ENCODE data around the gene SIRT6. TPM values are rescaled to one million over a fixed set of nuclear protein-coding genes. Genes with fewer than 3 reads are reported as not detected.
"Not testable (repeated sequence)": the region's sequence is repeated elsewhere in the genome, so short reads cannot be mapped to it uniquely, and the experiment has no call there.

The SIRT6 gene
- polyA plus RNA-seq, 3 donors: 0.57 to 50.3 (median 1.2) TPM

DNA sequence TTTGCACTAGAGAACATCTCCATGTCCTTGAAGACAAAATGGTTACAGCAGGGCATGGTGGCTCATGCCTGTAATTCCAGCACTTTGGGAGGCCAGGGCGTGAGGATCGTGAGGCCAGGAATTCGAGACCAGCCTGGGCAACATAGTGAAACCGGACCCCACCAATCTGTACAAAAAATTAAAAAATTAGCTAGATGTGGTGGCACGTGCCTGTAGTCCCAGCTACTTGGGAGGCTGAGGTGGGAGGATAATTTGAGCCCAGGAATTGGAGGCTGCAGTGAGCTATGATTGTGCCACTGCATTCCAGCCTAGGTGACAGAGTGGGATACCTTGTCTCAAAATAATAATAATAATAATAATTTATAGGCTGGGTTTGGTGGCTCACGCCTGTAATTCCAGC is 47.9 kb upstream of the SIRT6 start:
- not testable (repeated sequence) for H3K4me3 Mint-ChIP-seq

DNA sequence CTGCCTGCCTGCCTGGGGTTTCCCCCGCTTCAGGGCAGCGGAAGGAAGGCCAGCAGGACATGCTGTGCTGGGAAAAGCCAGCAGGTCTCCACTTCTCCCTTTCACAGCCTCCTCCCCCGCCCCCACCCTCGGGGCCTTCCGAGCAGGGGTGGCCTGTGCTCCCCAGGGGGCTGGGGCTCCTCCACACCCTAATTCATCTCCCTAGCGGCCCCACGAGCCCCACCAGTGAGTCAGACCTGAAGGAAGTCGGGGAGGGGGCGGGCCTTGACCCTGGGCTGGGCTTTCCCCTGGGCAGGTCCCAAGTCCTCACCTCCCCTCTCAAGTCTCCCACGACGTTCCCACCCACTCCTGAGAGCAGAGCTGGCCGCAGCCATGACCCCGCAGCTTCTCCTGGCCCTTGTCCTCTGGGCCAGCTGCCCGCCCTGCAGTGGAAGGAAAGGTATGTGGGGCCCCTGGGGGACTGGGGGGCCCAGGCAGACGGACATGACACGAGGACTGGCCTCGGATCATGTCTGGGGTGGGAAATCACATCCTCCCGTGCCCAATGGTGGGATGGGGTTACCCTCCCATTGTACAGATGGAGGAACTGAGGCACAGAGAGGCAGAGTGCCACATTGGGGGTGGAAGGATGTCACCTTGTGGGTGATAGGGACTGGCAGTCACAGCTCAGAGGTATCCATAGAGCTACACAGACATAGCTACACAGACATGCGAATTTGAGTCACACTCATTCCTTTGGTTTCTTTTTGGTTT is 47.0 kb upstream of the SIRT6 start, which contains the start of gene EBI3:
Gene EBI3 (plus strand): TSS at position 345 of the 753 bp plus-strand sequence. CDS start 28 bp downstream, at position 373.
- DNase-seq: peak; percentile 5 to 86 (median 15)
- Histone ChIP-seq H3K27me3 (ENCODE audit: control insufficient read depth in 2 of 2, insufficient read depth in 2 of 2, low read length in 2 of 2) (peaks cover 0 to 18% of the 10 kb centered on the region in 2 donors), H3K79me2 (ENCODE audit: insufficient read depth, low read length) (no peaks in the 10 kb centered on the region), H3K4me2 (replicated peaks; ENCODE audit: extremely low read depth, low read length, poor library complexity, severe bottlenecking) (no peak within 1 kb of the TSS), H3K9me3 (replicated peaks in 1 of 2; ENCODE audit: control insufficient read depth in 1 of 2, insufficient read depth in 1 of 2, low read length in 2 of 2) (no peaks in the 10 kb centered on the region), H4K20me1 (ENCODE audit: insufficient read depth, low read length) (no peaks in the 10 kb centered on the region), H3K4me1 (ENCODE audit: control insufficient read depth in 1 of 2, insufficient read depth in 2 of 2, low read length in 2 of 2) (peaks cover 0 to 6% of the 10 kb centered on the region in 2 donors), H3K36me3 (replicated peaks in 1 of 2; ENCODE audit: control insufficient read depth in 1 of 2, insufficient read depth in 2 of 2, low read length in 2 of 2) (no peaks in the 10 kb centered on the region), H3K9ac (ENCODE audit: insufficient read depth, low read length, poor library complexity, severe bottlenecking) (no peak within 1 kb of the TSS), H3K27ac (ENCODE audit: low read depth in 1 of 2, low read length in 2 of 2) (no peak within 1 kb of the TSS), H2AFZ (ENCODE audit: insufficient read depth, low read depth, low read length, poor library complexity, severe bottlenecking) (no peak within 1 kb of the TSS), H3K4me3 (replicated peaks in 1 of 3; ENCODE audit: low read depth in 2 of 3, low read length in 3 of 3) (no peak within 1 kb of the TSS)
- Mint-ChIP-seq H3K27me3 (ENCODE audit: low read depth in 3 of 3) (peaks cover 7 to 13% (median 8%) of the 10 kb centered on the region in 3 donors), H3K36me3 (no peaks in the 10 kb centered on the region), H3K27ac (no peak within 1 kb of the TSS), H3K4me1 (peaks cover 7% of the 10 kb centered on the region), H3K9me3 (peaks cover 0 to 4% (median 0%) of the 10 kb centered on the region in 7 donors), H3K4me3 (no peak within 1 kb of the TSS)
- 0% methylated on average over 2 of the region's 19 CpGs for WGBS (ENCODE audit: insufficient coverage)
- TF ChIP-seq, protein P1, sequence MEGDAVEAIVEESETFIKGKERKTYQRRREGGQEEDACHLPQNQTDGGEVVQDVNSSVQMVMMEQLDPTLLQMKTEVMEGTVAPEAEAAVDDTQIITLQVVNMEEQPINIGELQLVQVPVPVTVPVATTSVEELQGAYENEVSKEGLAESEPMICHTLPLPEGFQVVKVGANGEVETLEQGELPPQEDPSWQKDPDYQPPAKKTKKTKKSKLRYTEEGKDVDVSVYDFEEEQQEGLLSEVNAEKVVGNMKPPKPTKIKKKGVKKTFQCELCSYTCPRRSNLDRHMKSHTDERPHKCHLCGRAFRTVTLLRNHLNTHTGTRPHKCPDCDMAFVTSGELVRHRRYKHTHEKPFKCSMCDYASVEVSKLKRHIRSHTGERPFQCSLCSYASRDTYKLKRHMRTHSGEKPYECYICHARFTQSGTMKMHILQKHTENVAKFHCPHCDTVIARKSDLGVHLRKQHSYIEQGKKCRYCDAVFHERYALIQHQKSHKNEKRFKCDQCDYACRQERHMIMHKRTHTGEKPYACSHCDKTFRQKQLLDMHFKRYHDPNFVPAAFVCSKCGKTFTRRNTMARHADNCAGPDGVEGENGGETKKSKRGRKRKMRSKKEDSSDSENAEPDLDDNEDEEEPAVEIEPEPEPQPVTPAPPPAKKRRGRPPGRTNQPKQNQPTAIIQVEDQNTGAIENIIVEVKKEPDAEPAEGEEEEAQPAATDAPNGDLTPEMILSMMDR (IDR thresholded peaks at IDR 0.05): no peak
- intact Hi-C loops (cut with micrococcal nuclease): no loop called here

More for the DNA sequence above, 47.9 kb upstream of the SIRT6 start:
- H3K27ac Mint-ChIP-seq; H3K36me3 Mint-ChIP-seq; DNase-seq; H3K79me2 ChIP-seq (ENCODE audit: insufficient read depth, low read length); H3K9ac ChIP-seq (ENCODE audit: insufficient read depth, low read length, poor library complexity, severe bottlenecking); H3K9me3 Mint-ChIP-seq; intact Hi-C loops (cut with micrococcal nuclease); H4K20me1 ChIP-seq (ENCODE audit: insufficient read depth, low read length); H3K4me1 ChIP-seq (ENCODE audit: control insufficient read depth in 1 of 2, insufficient read depth in 2 of 2, low read length in 2 of 2); H3K4me3 ChIP-seq (replicated peaks in 1 of 3; ENCODE audit: low read depth in 2 of 3, low read length in 3 of 3); H2AFZ ChIP-seq (ENCODE audit: insufficient read depth, low read depth, low read length, poor library complexity, severe bottlenecking); H3K9me3 ChIP-seq (replicated peaks in 1 of 2; ENCODE audit: control insufficient read depth in 1 of 2, insufficient read depth in 1 of 2, low read length in 2 of 2); H3K4me2 ChIP-seq (replicated peaks; ENCODE audit: extremely low read depth, low read length, poor library complexity, severe bottlenecking); H3K36me3 ChIP-seq (replicated peaks in 1 of 2; ENCODE audit: control insufficient read depth in 1 of 2, insufficient read depth in 2 of 2, low read length in 2 of 2); H3K27ac ChIP-seq (ENCODE audit: low read depth in 1 of 2, low read length in 2 of 2); H3K4me1 Mint-ChIP-seq: not testable (repeated sequence)
- H3K27me3 Mint-ChIP-seq (ENCODE audit: low read depth in 3 of 3): peaks cover 9 to 15% (median 11%) of the 10 kb centered on the region in 3 donors
- WGBS (ENCODE audit: insufficient coverage): 100% methylated on average over 2 of the region's 6 CpGs
- H3K27me3 ChIP-seq (ENCODE audit: control insufficient read depth in 2 of 2, insufficient read depth in 2 of 2, low read length in 2 of 2): peaks cover 0 to 18% of the 10 kb centered on the region in 2 donors

Measured in CD14-positive monocyte (primary cell).